Prostate gland (tissue), 2 donors: ENCODE data around the gene COL15A1. TPM values are rescaled to one million over a fixed set of nuclear protein-coding genes. Genes with fewer than 3 reads are reported as not detected.
"Not testable (repeated sequence)": the region's sequence is repeated elsewhere in the genome, so short reads cannot be mapped to it uniquely, and the experiment has no call there.

Experiments
- DNase-seq: peaks from one replicate; pipeline ENCODE4 v3.0.0-alpha.2; 2019; ENCODE audit warnings: low spot score
- H3K27ac ChIP-seq, 2 donors: fragments of 200-600 bp; sonication (generic); 2 replicates each; pipeline ENCODE4 v1.5.1; 2017 to 2019
- H3K27me3 ChIP-seq: fragments of 200-600 bp; sonication (generic); replicated peaks from 2 replicates; pipeline ENCODE4 v1.5.1; 2019; ENCODE audit not compliant: insufficient read depth
- H3K36me3 ChIP-seq, 2 donors: fragments of 200-600 bp; sonication (generic); 1 replicate in 1 of 2; 2 replicates in 1 of 2; pipeline versions ENCODE4 v1.5.1 to v1.8.1; 2017 to 2019
- H3K4me1 ChIP-seq: fragments of 200-600 bp; sonication (generic); replicated peaks from 2 replicates; pipeline ENCODE4 v1.5.1; 2019
- H3K4me3 ChIP-seq, 2 donors: fragments of 200-600 bp; sonication (generic); 2 replicates each; pipeline ENCODE4 v1.5.1; 2017 to 2019
- H3K9me3 ChIP-seq: fragments of 200-600 bp; sonication (generic); 2 replicates; pipeline ENCODE4 v1.5.1; 2017
- CTCF ChIP-seq, 4 experiments: fragments of 200-600 bp in 2 of 4; fragments of 450-650 bp in 2 of 4; sonication (generic) in 2 of 4; IDR thresholded peaks; 1 replicate in 3 of 4; 2 replicates in 1 of 4; pipeline ENCODE4 v1.5.1; 2016 to 2019; ENCODE audit warnings: antibody characterized with exemption in 4 of 4, mild to moderate bottlenecking in 2 of 4, moderate library complexity in 2 of 4
- POLR2A ChIP-seq: fragments of 450-650 bp; IDR thresholded peaks from one replicate; pipeline ENCODE4 v1.6.1; 2016; ENCODE audit warnings: antibody characterized with exemption, mild to moderate bottlenecking
- POLR2AphosphoS5 ChIP-seq: sonication (generic); formaldehyde crosslinking; IDR thresholded peaks from one replicate; pipeline ENCODE4 v1.6.1; 2017; ENCODE audit warnings: antibody characterized with exemption
- WGBS: methylation state at CpG from one replicate; pipeline ENCODE4 v1.1.5; 2018; 5-methylcytosine and 5-hydroxymethylcytosine counted together
- intact Hi-C: fragments of 100-400 bp; cut with DNase I; formaldehyde crosslinking; loops from one replicate; pipeline ENCODE4 v1.14.2; 2022
- total RNA-seq, 2 donors: library from RNA; depleted of rRNA; stranded (reverse); fragments of >200 nt; gene quantifications; one replicate each; pipeline ENCODE4 v1.1.0, GENCODE V29; 2016

COL15A1 gene
- total RNA-seq, 2 donors from 2014 or later, result 10.3 to 79.9 TPM

- H3K4me1 ChIP-seq, result no peaks in the 10 kb centered on the region
- H3K27me3 ChIP-seq, result no peaks in the 10 kb centered on the region
- H3K36me3 ChIP-seq, result no peaks in the 10 kb centered on the region
- intact Hi-C loops, result no loop called here
- 74% methylated on average over 5 of the region's 5 CpGs for WGBS
- no peaks in the 10 kb centered on the region for H3K9me3 ChIP-seq
- TF ChIP-seq CTCF (IDR thresholded peaks at IDR 0.05) (no peak), POLR2A (no peak), POLR2AphosphoS5 (no peak)
- no peak for DNase-seq
- H3K4me3 ChIP-seq, result no peak overlapping the region
- H3K27ac ChIP-seq, result no peak overlapping the region
Measured at GRCh38 chr9:98908897-98909634, 34.6 kb upstream of the COL15A1 start.

GRCh38 chr9:98909935-98910334 lies 33.8 kb upstream of the COL15A1 start:
- 90% methylated on average over 1 of the region's 1 CpG for WGBS
- intact Hi-C loops, result no loop called here
- Histone ChIP-seq H3K27me3 (no peaks in the 10 kb centered on the region), H3K36me3 (no peaks in the 10 kb centered on the region), H3K4me3 (no peak overlapping the region), H3K9me3 (no peaks in the 10 kb centered on the region), H3K27ac (no peak overlapping the region), H3K4me1 (no peaks in the 10 kb centered on the region)
- no peak for DNase-seq
- TF ChIP-seq POLR2AphosphoS5 (no peak), CTCF (IDR thresholded peaks at IDR 0.05) (no peak), POLR2A (no peak)

GRCh38 chr9:98911042-98911441 lies 32.7 kb upstream of the COL15A1 start:
- H3K27me3 ChIP-seq, result no peaks in the 10 kb centered on the region
- no peak for TF ChIP-seq POLR2AphosphoS5
- no peak overlapping the region for H3K27ac ChIP-seq
- H3K36me3 ChIP-seq, result no peaks in the 10 kb centered on the region
- WGBS, result 76% methylated on average over 5 of the region's 5 CpGs
- H3K9me3 ChIP-seq, result no peaks in the 10 kb centered on the region
- intact Hi-C loops, result no loop called here
- H3K4me1 ChIP-seq, result no peaks in the 10 kb centered on the region
- H3K4me3 ChIP-seq, result no peak overlapping the region
- no peak for DNase-seq

GRCh38 chr9:98911738-98912137 lies 32.0 kb upstream of the COL15A1 start:
- H3K27ac ChIP-seq, DNase-seq, H3K36me3 ChIP-seq, intact Hi-C loops, H3K4me3 ChIP-seq, H3K9me3 ChIP-seq, H3K27me3 ChIP-seq, H3K4me1 ChIP-seq: not testable (repeated sequence)
- 97% methylated on average over 6 of the region's 6 CpGs for WGBS

GRCh38 chr9:98912450-98912849 lies 31.3 kb upstream of the COL15A1 start:
- Histone ChIP-seq H3K4me3 (no peak overlapping the region), H3K27ac (no peak overlapping the region), H3K36me3 (no peaks in the 10 kb centered on the region), H3K9me3 (no peaks in the 10 kb centered on the region), H3K4me1 (no peaks in the 10 kb centered on the region), H3K27me3 (no peaks in the 10 kb centered on the region)
- TF ChIP-seq POLR2AphosphoS5 (no peak), POLR2A (no peak), CTCF (IDR thresholded peaks at IDR 0.05) (no peak)
- no peak for DNase-seq
- WGBS, result 82% methylated on average over 2 of the region's 2 CpGs
- intact Hi-C loops, result no loop called here

- DNase-seq, result no peak
Measured at GRCh38 chr9:98913044-98913443, 30.7 kb upstream of the COL15A1 start.

More at GRCh38 chr9:98913044-98913443, 30.7 kb upstream of the COL15A1 start:
- no peaks in the 10 kb centered on the region for H3K27me3 ChIP-seq
- H3K36me3 ChIP-seq, result no peaks in the 10 kb centered on the region
- no peak overlapping the region for H3K4me3 ChIP-seq
- intact Hi-C loops, result no loop called here
- no peaks in the 10 kb centered on the region for H3K4me1 ChIP-seq
- no peaks in the 10 kb centered on the region for H3K9me3 ChIP-seq
- WGBS, result 80% methylated on average over 4 of the region's 4 CpGs
- H3K27ac ChIP-seq, result no peak overlapping the region
- no peak for TF ChIP-seq CTCF (IDR thresholded peaks at IDR 0.05)
- TF ChIP-seq POLR2AphosphoS5, result no peak
- no peak for TF ChIP-seq POLR2A
